Adrenal gland (tissue), 12 donors: ENCODE measurements around the gene ATAD3B. TPM values are rescaled to one million over a fixed set of nuclear protein-coding genes. Genes with fewer than 3 reads are reported as not detected.
"Not testable (repeated sequence)": the region's sequence is repeated elsewhere in the genome, so short reads cannot be mapped to it uniquely, and the experiment has no call there.

Experiments
- DNase-seq, 7 donors: peaks; one replicate each; pipeline ENCODE4 v3.0.0-alpha.2; 2019 to 2020
- H3K27ac ChIP-seq, 5 donors: fragments of 200-600 bp; sonication (generic) in 4 of 5; 1 replicate in 3 of 5; 2 replicates in 2 of 5; pipeline versions ENCODE4 v1.5.1 to v1.8.0; 2016 to 2020; ENCODE audit warnings: mild to moderate bottlenecking in 1 of 5
- H3K27me3 ChIP-seq: fragments of 200-600 bp; 2 replicates; pipeline ENCODE4 v1.8.0; 2021
- H3K36me3 ChIP-seq, 2 donors: fragments of 200-600 bp; replicated peaks in 1 of 2; 1 replicate in 1 of 2; 2 replicates in 1 of 2; pipeline versions ENCODE4 v1.5.1 to v1.8.0; 2018 to 2022
- H3K4me1 ChIP-seq, 2 donors: fragments of 200-600 bp; replicated peaks in 1 of 2; 1 replicate in 1 of 2; 2 replicates in 1 of 2; pipeline versions ENCODE4 v1.5.1 to v1.8.0; 2018 to 2021
- H3K4me3 ChIP-seq, 4 donors: fragments of 200-600 bp; sonication (generic) in 3 of 4; one replicate each; pipeline ENCODE4 v1.5.1; 2016 to 2018
- H3K9me3 ChIP-seq, 3 donors: fragments of 200-600 bp; sonication (generic) in 1 of 3; replicated peaks in 1 of 3; 1 replicate in 2 of 3; 2 replicates in 1 of 3; pipeline versions ENCODE4 v1.5.1 to v1.8.0; 2016 to 2021
- CTCF ChIP-seq, 6 experiments: fragments of 450-650 bp in 4 of 6; fragments of 200-600 bp in 2 of 6; sonication (generic) in 1 of 6; IDR thresholded peaks; 1 replicate in 5 of 6; 2 replicates in 1 of 6; pipeline versions ENCODE4 v1.5.1 to v1.8.0; 2016 to 2021; ENCODE audit warnings: antibody characterized with exemption in 6 of 6, mild to moderate bottlenecking in 2 of 6, moderate library complexity in 1 of 6
- POLR2A ChIP-seq, 2 donors: fragments of 450-650 bp; IDR thresholded peaks; one replicate each; pipeline ENCODE4 v1.6.1; 2017; ENCODE audit warnings: antibody characterized with exemption in 2 of 2, mild to moderate bottlenecking in 2 of 2, moderate library complexity in 1 of 2
- whole genome bisulfite sequencing, 4 donors: extraction: QIAGEN DNeasy Blood & Tissue Kit in 2 of 4; methylation state at CpG; one replicate each; pipeline versions ENCODE4 v1.1.5 to v1.1.7; 2013 to 2017; 5-methylcytosine and 5-hydroxymethylcytosine counted together
- intact Hi-C, 2 donors: fragments of 100-400 bp; cut with DNase I; formaldehyde crosslinking; loops; one replicate each; pipeline versions ENCODE4 v1.14.1 to v1.15.0; 2022 to 2023
- polyA plus RNA-seq, 3 donors: library from polyadenylated mRNA; stranded (reverse); fragments of 200-250 nt in 2 of 3; fragments of 350-450 nt in 1 of 3; fragmentation: Illumina TruSeq in 1 of 3; extraction: RNeasy Lipid Tissue Mini Kit (QIAGEN cat#74804) in 1 of 3; gene quantifications; one replicate each; pipeline ENCODE4 v1.2.3, GENCODE V29; 2013 to 2014
- total RNA-seq, 9 donors: library from RNA; depleted of rRNA in 4 of 9; stranded (reverse); fragments of >200 nt in 4 of 9; fragments of 120-200 nt in 1 of 9; fragmentation: NEBNext Ultra II Directional in 1 of 9; extraction: Animal tissue kit (Norgen Biotek cat#: 25700) in 1 of 9; gene quantifications; one replicate each; pipeline versions ENCODE4 v1.1.0 to v1.2.4, GENCODE V29; 2013 to 2023
- donor health status: healthy with polysubstance abuse.
- donor health status: Bipolar disorder and iron deficiency.
- donor health status: DM: yes; HTN: yes; CAD: no.
- donor health status: DM: no; HTN: no; CAD: no.
- donor health status: DM: no; HTN: no; CAD: no.
- donor health status: DM: yes; HTN: yes; CAD: no.

The ATAD3B gene
- total and polyA plus RNA-seq, 12 donors = 5.3 to 109 (median 13.3) TPM

DNA sequence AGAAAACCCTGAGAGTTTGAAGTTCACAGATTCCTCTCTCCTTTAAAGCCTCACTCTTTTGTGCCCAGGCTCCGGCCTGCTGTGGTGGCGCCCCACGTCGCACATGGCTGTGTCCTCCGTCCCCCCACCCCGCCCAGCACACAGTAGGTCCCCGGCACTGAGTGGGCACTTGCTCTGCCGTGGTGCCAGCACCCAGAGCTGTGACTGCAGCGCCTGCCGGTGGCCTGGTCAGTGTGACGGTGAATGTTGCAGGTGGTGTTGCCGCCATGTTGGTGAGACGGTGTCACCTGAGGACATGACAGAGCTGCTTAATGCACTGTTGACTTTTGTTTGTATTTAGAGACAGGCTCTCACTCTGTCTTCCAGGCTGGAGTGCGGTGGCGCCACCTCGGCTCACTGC lies 18.7 kb upstream of the ATAD3B start:
- intact Hi-C loops = no loop called here
- H3K27ac ChIP-seq = no peak overlapping the region
- no peaks in the 10 kb centered on the region for H3K9me3 ChIP-seq
- no peak for DNase-seq
- no peaks in the 10 kb centered on the region for H3K36me3 ChIP-seq
- H3K27me3 ChIP-seq = no peaks in the 10 kb centered on the region
- no peaks in the 10 kb centered on the region for H3K4me1 ChIP-seq
- 86 to 95% (median 90%) methylated on average over 7 to 16 of the region's 16 CpGs for WGBS, 4 donors
- H3K4me3 ChIP-seq = no peak overlapping the region
- TF ChIP-seq CTCF (IDR thresholded peaks at IDR 0.05) = no peak
- TF ChIP-seq POLR2A (IDR thresholded peaks at IDR 0.05) = no peak

DNA sequence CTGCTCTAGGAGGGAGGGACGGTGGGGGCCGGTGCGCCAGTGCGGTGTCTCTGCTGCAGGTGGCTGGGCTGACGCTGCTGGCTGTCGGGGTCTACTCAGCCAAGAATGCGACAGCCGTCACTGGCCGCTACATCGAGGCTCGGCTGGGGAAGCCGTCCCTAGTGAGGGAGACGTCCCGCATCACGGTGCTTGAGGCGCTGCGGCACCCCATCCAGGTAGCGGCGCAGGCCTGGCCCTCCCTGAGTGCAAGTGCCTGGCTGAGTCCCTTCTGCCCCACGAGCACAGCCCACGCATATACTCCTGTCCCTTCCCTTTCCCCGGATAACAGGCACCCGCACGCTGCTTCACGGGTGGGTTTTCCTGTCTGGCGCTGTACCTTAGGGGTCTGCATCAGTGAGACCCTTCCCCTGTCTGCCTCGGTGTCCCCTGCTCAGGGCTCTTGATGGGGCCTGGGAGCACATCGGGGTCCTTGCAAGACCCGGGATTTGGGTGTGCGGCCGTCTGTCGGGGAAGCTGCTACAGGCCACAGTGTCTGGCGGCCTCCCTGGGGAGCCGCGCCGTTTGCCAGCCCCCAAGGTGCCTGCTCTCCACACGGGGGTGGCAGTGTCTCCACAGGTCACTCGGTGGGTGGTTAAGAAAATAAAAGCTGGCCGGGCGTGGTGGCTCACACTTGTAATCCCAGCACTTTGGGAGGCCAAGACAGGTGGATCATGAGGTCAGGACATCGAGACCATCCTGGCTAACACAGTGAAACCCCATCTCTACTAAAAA lies 17.1 kb upstream of the ATAD3B start:
- H3K4me1 ChIP-seq, H3K36me3 ChIP-seq, H3K4me3 ChIP-seq, DNase-seq, H3K9me3 ChIP-seq, intact Hi-C loops, H3K27ac ChIP-seq, H3K27me3 ChIP-seq: not testable (repeated sequence)
- WGBS, 4 donors = 74 to 81% (median 79%) methylated on average over 3 to 35 of the region's 41 CpGs

DNA sequence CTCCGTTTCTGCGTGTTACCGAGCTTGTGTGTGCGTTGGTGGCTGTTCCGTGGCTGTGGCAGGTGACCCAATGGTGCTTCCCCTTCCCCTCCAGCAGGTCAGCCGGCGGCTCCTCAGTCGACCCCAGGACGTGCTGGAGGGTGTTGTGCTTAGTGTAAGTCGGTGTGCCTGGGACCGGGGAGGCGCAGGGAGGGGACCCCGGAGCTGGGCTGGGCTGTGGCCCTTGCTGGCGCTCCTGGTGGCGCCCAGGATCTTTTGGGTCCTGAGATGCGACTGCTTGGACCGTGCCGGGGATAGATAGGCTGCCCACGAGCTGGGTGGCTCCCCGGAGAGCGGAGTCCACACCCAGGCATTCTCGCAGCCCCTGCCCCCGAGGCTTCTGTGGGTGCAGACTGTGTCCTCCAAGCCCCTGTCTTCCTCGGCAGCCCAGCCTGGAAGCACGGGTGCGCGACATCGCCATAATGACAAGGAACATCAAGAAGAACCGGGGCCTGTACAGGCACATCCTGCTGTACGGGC lies 16.1 kb upstream of the ATAD3B start:
- H3K36me3 ChIP-seq = no peaks in the 10 kb centered on the region
- WGBS, 4 donors = 80 to 90% (median 86%) methylated on average over 14 to 27 of the region's 30 CpGs

DNA sequence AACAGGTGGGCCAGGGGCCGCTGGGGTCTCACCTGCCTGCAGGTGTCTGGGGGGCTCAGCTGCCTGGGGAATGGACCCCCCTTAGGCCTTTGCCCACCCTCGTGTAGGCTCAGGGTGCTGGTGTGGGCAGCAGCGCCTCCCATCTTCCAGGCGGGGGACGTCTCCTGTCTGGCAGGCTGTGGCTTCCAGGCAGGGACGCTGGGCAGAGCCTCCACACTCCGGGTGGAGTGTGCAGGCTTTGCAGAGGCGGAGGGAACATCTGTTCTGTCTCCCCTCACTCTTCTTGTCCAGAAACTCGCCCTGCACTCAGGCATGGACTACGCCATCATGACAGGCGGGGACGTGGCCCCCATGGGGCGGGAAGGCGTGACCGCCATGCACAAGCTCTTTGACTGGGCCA lies 15.6 kb upstream of the ATAD3B start:
- whole genome bisulfite sequencing, 4 donors = 67 to 75% methylated on average over 1 of the region's 15 CpGs; no CpG with 5 or more reads in 2 of the 4 donors
- intact Hi-C loops, H3K9me3 ChIP-seq: not testable (repeated sequence)

More for the DNA sequence above, 16.1 kb upstream of the ATAD3B start:
- Histone ChIP-seq H3K9me3 (no peaks in the 10 kb centered on the region), H3K4me3 (no peak overlapping the region), H3K27me3 (no peaks in the 10 kb centered on the region), H3K4me1 (no peaks in the 10 kb centered on the region), H3K27ac (no peak overlapping the region)
- no peak for DNase-seq
- intact Hi-C loops = no loop called here
- TF ChIP-seq POLR2A (IDR thresholded peaks at IDR 0.05) = no peak
- no peak for TF ChIP-seq CTCF (IDR thresholded peaks at IDR 0.05)

DNA sequence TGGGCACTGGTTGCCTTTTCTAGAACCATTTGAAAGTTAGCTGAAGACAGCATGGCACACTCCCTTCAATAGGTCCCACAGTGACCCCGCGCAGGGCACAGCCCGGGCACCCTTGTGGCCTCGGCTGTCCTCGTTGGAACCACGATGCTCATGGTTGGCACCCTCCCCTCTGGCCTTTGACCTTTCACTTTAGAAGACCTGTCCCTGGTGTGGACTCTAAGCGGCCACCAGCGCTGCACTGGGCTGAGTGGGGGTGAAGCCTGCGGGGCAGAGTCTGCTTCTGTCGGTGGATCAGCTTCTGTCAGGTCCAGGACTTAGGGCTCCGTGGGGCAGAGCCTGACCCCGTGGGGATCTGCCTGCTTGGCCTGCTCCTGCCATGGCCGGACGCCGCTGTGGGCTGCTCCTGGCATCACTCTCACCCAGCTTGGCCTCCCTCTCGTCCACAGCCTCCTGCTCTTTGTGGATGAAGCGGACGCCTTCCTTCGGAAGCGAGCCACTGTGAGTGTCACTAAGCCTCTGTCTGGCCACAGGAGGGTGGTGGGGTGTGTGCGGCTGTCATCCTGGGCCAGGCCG lies 14.8 kb upstream of the ATAD3B start:
- H3K4me3 ChIP-seq, H3K27me3 ChIP-seq, H3K36me3 ChIP-seq, H3K27ac ChIP-seq, H3K9me3 ChIP-seq, intact Hi-C loops, DNase-seq, H3K4me1 ChIP-seq: not testable (repeated sequence)
- WGBS, 4 donors = 84 to 93% (median 85%) methylated on average over 7 to 16 of the region's 22 CpGs

More for the DNA sequence above, 15.6 kb upstream of the ATAD3B start:
- DNase-seq, H3K4me1 ChIP-seq, H3K4me3 ChIP-seq, H3K27ac ChIP-seq, H3K27me3 ChIP-seq, H3K36me3 ChIP-seq: not testable (repeated sequence)

GRCh38 chr1:1459156-1459555 lies 12.4 kb upstream of the ATAD3B start:
- H3K27ac ChIP-seq, H3K4me3 ChIP-seq, H3K9me3 ChIP-seq, H3K36me3 ChIP-seq, H3K27me3 ChIP-seq, intact Hi-C loops, DNase-seq, H3K4me1 ChIP-seq: not testable (repeated sequence)
- 77 to 83% (median 80%) methylated on average over 3 to 12 of the region's 19 CpGs; no CpG with 5 or more reads in 1 of the 4 donors for WGBS, 4 donors

DNA sequence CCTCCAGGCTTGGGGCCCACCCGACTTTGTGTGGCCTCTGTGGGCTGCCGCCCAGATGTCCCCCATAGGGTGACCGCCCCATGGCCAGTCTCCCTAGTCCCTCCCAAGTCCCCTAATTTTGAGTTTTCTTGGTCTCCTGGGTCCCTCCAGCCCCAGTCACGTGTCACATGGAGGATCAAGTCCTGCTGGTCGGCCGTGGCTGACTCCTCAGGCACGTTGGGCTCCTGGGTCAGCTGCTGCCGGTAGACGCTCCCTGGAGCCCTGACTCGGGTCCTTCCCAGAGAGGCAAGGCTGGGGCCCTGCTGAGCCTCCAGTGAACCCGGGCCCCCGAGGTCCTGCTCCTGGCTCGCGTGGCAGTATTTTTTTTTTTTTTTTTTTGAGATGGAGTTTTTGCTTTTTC lies 11.9 kb upstream of the ATAD3B start:
- intact Hi-C loops = not testable (repeated sequence)
- WGBS, 4 donors = 72 to 87% (median 82%) methylated on average over 11 to 14 of the region's 14 CpGs

More for the DNA sequence above, 11.9 kb upstream of the ATAD3B start:
- not testable (repeated sequence) for H3K4me3 ChIP-seq, H3K9me3 ChIP-seq, H3K27me3 ChIP-seq, H3K27ac ChIP-seq, H3K4me1 ChIP-seq, DNase-seq, H3K36me3 ChIP-seq
